ENCODE results near the gene MYH2.

The MYH2 gene

DNA sequence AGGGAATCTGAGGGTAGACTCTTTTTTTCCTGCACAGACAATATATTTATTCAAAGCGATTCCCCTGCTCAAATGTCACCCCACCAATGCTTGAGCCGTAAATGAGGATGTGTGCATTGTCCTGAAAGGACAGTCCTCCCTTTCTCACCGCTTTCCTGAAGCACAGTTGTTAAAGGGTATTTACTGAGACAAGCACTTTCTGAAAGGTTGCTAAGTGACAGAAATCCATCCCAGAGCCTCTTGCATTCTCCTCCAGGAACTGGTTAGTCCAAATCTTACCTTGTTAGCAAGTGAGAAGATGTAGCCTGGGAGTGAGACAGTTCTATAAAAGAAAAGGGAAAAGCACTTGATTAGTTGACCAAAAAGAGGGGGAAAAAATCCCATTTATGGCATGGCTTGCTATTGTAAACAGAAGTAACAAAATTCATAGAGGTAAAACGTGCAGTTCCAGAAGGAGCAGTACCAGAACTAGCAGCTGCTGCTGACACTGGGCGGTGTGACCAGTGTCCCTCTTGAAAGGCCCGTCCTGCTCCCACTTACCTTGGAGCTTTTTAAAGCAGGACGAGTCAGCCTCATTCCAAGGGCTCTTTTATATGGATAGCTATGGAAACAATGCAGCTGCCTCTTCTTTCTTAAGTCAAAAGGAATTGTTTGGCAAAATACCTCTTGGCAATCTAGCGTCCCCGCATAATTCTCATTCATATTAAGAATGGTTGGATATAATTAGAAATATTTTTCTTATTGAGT, at the start of gene MYH2:
Gene MYH2, minus strand, starts transcription at position 563 of the 747 bp plus-strand sequence. CDS start 1,738 bp downstream, outside the sequence.
- H3K36me3 ChIP-seq (ENCODE audit: control insufficient read depth in 1 of 2, insufficient read depth in 2 of 2, low read length in 2 of 2): no peaks in the 10 kb centered on the region
- no peak within 1 kb of the TSS for H3K4me3 ChIP-seq (ENCODE audit: low read depth in 1 of 2, low read length in 2 of 2)
- no peaks in the 10 kb centered on the region for H3K27me3 ChIP-seq (ENCODE audit: control insufficient read depth in 1 of 2, insufficient read depth in 2 of 2, low read length in 2 of 2)
- no peaks in the 10 kb centered on the region for H3K4me1 ChIP-seq (ENCODE audit: control insufficient read depth in 1 of 2, insufficient read depth in 2 of 2, low read length in 2 of 2)
- no peak within 1 kb of the TSS for H3K27ac ChIP-seq (ENCODE audit: low read depth, low read length)
- no peaks in the 10 kb centered on the region for H3K9me3 ChIP-seq (ENCODE audit: control insufficient read depth in 1 of 2, low read length in 2 of 2)
- H3K9ac ChIP-seq (ENCODE audit: low read depth in 1 of 2, low read length in 2 of 2): no peak within 1 kb of the TSS

DNA sequence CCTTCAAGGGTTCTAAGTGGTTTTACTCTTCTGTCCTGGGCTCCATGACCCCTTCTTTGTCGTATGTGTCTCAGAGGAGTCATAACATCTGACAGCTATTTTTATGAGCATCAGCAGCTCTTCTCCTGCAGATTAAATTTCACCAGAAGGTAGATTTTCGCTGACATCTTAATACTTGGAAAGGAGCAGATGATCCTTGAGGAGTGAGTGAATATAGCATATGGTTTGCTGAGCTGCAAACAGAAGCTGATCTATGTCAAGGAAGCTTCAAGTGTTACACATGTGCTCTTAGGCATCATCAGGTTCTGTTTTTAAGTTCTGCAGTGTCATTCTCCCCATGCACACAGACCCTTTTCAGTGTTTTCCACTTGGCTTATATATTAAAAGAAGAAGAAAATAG, 49.2 kb upstream of the MYH2 start:
- H3K36me3 ChIP-seq (ENCODE audit: control insufficient read depth in 1 of 2, insufficient read depth in 2 of 2, low read length in 2 of 2): no peaks in the 10 kb centered on the region
- H3K4me1 ChIP-seq (ENCODE audit: control insufficient read depth in 1 of 2, insufficient read depth in 2 of 2, low read length in 2 of 2): no peaks in the 10 kb centered on the region
- H3K9me3 ChIP-seq (ENCODE audit: control insufficient read depth in 1 of 2, low read length in 2 of 2): no peaks in the 10 kb centered on the region
- H3K27ac ChIP-seq (ENCODE audit: low read depth, low read length): no peak overlapping the region
- H3K9ac ChIP-seq (ENCODE audit: low read depth in 1 of 2, low read length in 2 of 2): no peak overlapping the region
- no peak overlapping the region for H3K4me3 ChIP-seq (ENCODE audit: low read depth in 1 of 2, low read length in 2 of 2)
- no peaks in the 10 kb centered on the region for H3K27me3 ChIP-seq (ENCODE audit: control insufficient read depth in 1 of 2, insufficient read depth in 2 of 2, low read length in 2 of 2)

DNA sequence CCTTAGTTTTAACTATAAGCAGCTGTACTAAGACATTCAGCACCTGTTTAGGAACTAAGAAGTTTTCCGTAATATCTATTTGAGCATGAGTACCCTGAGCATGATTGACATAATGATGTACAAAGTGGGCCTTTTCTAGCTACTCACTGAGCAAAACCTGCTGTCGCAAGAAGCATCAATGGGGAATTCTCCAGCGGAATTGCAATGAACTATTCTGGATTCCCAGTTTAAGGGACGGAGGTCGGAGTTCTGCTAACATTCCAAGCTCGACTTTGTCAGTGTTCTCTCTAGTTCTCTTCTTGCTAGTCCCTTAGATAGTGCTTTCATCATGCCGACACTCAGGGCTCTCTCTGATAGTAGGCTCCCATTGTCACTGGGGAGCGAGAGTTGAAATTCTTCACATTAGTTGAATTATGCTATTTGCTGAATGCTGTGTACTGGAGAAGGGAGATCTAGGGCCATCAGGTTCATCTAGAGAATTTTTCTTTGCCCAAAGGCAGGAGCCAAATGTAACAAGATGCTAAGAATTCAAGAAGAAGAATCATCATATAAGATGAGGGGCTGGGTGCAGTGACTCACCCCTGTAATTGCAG, 40.2 kb upstream of the MYH2 start:
- no peak overlapping the region for H3K4me3 ChIP-seq (ENCODE audit: low read depth in 1 of 2, low read length in 2 of 2)
- no peak overlapping the region for H3K27ac ChIP-seq (ENCODE audit: low read depth, low read length)
- H3K27me3 ChIP-seq (ENCODE audit: control insufficient read depth in 1 of 2, insufficient read depth in 2 of 2, low read length in 2 of 2): no peaks in the 10 kb centered on the region
- H3K4me1 ChIP-seq (ENCODE audit: control insufficient read depth in 1 of 2, insufficient read depth in 2 of 2, low read length in 2 of 2): no peaks in the 10 kb centered on the region
- no peak overlapping the region for H3K9ac ChIP-seq (ENCODE audit: low read depth in 1 of 2, low read length in 2 of 2)
- no peaks in the 10 kb centered on the region for H3K36me3 ChIP-seq (ENCODE audit: control insufficient read depth in 1 of 2, insufficient read depth in 2 of 2, low read length in 2 of 2)
- H3K9me3 ChIP-seq (ENCODE audit: control insufficient read depth in 1 of 2, low read length in 2 of 2): no peaks in the 10 kb centered on the region

DNA sequence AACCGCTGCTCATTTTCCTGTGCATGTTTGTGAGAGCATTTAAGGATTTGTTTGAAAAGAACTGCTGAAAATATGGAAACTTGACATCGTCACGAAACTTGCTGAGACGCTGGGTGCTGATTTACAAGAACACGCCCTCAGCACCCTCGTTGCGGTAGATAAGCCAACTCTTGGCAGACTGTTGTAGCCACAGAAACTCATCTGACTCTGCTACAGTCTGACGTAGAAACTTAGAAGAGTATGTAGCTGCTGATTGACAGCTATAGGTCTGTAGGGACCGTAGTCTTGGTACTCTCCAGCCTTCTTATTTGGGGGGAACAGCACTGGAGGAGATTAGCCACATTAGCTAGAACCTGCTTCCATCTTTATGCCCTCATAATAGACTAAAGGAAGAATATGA, 36.1 kb upstream of the MYH2 start:
- Histone ChIP-seq H3K9ac (ENCODE audit: low read depth in 1 of 2, low read length in 2 of 2) (no peak overlapping the region), H3K4me3 (ENCODE audit: low read depth in 1 of 2, low read length in 2 of 2) (no peak overlapping the region), H3K27me3 (ENCODE audit: control insufficient read depth in 1 of 2, insufficient read depth in 2 of 2, low read length in 2 of 2) (no peaks in the 10 kb centered on the region), H3K27ac (ENCODE audit: low read depth, low read length) (no peak overlapping the region), H3K9me3 (ENCODE audit: control insufficient read depth in 1 of 2, low read length in 2 of 2) (no peaks in the 10 kb centered on the region), H3K4me1 (ENCODE audit: control insufficient read depth in 1 of 2, insufficient read depth in 2 of 2, low read length in 2 of 2) (no peaks in the 10 kb centered on the region), H3K36me3 (ENCODE audit: control insufficient read depth in 1 of 2, insufficient read depth in 2 of 2, low read length in 2 of 2) (no peaks in the 10 kb centered on the region)

DNA sequence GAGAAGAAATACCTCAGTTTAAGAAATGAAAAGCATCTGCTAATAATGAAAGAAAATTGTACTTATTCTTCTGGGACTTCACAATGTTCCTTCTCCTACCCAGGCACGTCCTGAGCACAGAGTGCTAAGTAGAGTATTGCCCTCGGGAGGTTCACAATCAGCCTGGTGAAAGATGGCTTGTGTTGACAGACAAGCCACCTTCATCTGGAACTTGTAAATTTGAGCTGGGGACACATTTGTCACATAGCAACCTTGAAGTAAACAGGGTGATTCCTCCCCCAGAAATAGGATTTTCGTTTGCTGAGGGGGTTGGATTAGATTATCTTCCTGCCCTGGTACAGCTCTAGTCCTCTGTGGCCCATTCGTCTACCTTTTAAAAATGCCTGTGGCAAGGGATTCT, 34.4 kb upstream of the MYH2 start:
- Histone ChIP-seq H3K27ac (ENCODE audit: low read depth, low read length) (no peak overlapping the region), H3K36me3 (ENCODE audit: control insufficient read depth in 1 of 2, insufficient read depth in 2 of 2, low read length in 2 of 2) (no peaks in the 10 kb centered on the region), H3K4me3 (ENCODE audit: low read depth in 1 of 2, low read length in 2 of 2) (no peak overlapping the region), H3K9ac (ENCODE audit: low read depth in 1 of 2, low read length in 2 of 2) (no peak overlapping the region), H3K27me3 (ENCODE audit: control insufficient read depth in 1 of 2, insufficient read depth in 2 of 2, low read length in 2 of 2) (no peaks in the 10 kb centered on the region), H3K9me3 (ENCODE audit: control insufficient read depth in 1 of 2, low read length in 2 of 2) (no peaks in the 10 kb centered on the region), H3K4me1 (ENCODE audit: control insufficient read depth in 1 of 2, insufficient read depth in 2 of 2, low read length in 2 of 2) (no peaks in the 10 kb centered on the region)

DNA sequence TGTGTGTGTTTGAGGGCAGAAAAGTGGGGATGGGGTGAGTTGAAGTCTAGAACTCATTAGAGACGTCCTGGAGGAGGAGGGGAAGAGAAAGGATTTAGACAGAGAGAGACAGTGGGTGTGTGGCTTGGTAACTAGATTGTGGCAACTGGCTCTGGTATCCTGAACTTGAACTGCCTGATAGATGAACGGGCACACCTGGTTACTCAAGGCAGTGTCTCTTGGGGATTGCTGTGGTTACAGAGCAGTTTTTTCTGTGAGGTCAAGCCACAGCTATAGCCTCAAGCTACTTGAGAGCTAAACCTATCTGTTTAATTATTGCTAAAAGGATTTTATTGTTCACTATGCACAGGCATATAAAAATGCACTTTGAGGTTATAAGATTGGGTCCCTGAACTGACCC, 29.8 kb upstream of the MYH2 start:
- H3K36me3 ChIP-seq (ENCODE audit: control insufficient read depth in 1 of 2, insufficient read depth in 2 of 2, low read length in 2 of 2): no peaks in the 10 kb centered on the region
- H3K9me3 ChIP-seq (ENCODE audit: control insufficient read depth in 1 of 2, low read length in 2 of 2): no peaks in the 10 kb centered on the region
- H3K27ac ChIP-seq (ENCODE audit: low read depth, low read length): no peak overlapping the region
- H3K9ac ChIP-seq (ENCODE audit: low read depth in 1 of 2, low read length in 2 of 2): no peak overlapping the region
- no peaks in the 10 kb centered on the region for H3K4me1 ChIP-seq (ENCODE audit: control insufficient read depth in 1 of 2, insufficient read depth in 2 of 2, low read length in 2 of 2)
- H3K4me3 ChIP-seq (ENCODE audit: low read depth in 1 of 2, low read length in 2 of 2): no peak overlapping the region
- no peaks in the 10 kb centered on the region for H3K27me3 ChIP-seq (ENCODE audit: control insufficient read depth in 1 of 2, insufficient read depth in 2 of 2, low read length in 2 of 2)

DNA sequence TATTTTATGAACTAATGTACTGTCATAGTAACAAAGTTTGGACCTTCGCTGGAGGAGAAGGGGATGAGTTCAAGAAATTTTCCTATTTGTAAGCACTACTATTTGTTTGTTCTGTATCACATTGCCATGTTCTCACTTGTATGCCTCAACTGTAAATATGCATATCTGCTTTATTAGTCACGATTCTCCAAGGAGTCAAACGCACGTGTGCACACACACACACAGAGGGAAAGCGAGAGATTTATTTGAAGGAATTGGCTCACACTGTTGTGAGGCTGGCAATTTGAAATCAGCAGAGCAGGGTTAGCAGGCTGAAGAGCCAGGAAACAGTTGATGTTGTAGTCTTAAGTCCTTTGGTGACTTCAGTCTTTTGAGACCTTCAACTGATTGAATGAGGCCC, 24.9 kb upstream of the MYH2 start:
- Histone ChIP-seq H3K27ac (ENCODE audit: low read depth, low read length) (no peak overlapping the region), H3K4me3 (ENCODE audit: low read depth in 1 of 2, low read length in 2 of 2) (no peak overlapping the region), H3K27me3 (ENCODE audit: control insufficient read depth in 1 of 2, insufficient read depth in 2 of 2, low read length in 2 of 2) (no peaks in the 10 kb centered on the region), H3K4me1 (ENCODE audit: control insufficient read depth in 1 of 2, insufficient read depth in 2 of 2, low read length in 2 of 2) (no peaks in the 10 kb centered on the region), H3K9me3 (ENCODE audit: control insufficient read depth in 1 of 2, low read length in 2 of 2) (no peaks in the 10 kb centered on the region), H3K36me3 (ENCODE audit: control insufficient read depth in 1 of 2, insufficient read depth in 2 of 2, low read length in 2 of 2) (no peaks in the 10 kb centered on the region), H3K9ac (ENCODE audit: low read depth in 1 of 2, low read length in 2 of 2) (no peak overlapping the region)

DNA sequence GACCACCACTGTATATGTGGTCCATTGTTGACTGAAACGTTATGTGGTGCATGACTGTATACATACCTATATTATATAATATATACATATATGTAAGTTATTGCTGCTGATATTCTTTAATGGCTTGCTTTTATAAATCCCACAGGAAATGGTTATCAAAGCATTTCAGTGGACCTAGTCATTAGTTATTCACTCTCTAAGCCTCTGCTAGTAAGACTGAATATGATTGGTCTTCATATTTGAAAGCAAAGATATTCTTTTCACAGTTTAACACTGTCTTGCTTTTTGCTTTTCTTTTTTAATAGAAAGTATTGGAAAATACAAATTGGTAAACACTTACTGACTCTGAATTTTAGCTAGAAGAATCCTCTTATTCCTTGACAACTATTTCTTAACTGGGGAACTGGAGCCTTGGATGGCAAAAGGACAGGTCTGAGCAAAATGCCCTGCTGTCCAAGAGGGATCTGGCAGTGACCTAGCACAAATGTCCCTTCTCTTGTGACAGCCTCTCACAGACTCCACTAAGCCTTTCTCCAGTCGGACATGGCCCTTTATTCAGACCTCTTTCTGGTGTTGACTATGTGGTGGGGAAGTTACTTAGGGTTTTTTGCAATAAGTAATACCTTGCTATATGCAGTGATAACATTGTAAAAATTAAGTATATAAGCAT, 14.7 kb upstream of the MYH2 start:
- no peak overlapping the region for H3K9ac ChIP-seq (ENCODE audit: low read depth in 1 of 2, low read length in 2 of 2)
- no peaks in the 10 kb centered on the region for H3K36me3 ChIP-seq (ENCODE audit: control insufficient read depth in 1 of 2, insufficient read depth in 2 of 2, low read length in 2 of 2)
- no peak overlapping the region for H3K27ac ChIP-seq (ENCODE audit: low read depth, low read length)
- no peaks in the 10 kb centered on the region for H3K4me1 ChIP-seq (ENCODE audit: control insufficient read depth in 1 of 2, insufficient read depth in 2 of 2, low read length in 2 of 2)
- H3K27me3 ChIP-seq (ENCODE audit: control insufficient read depth in 1 of 2, insufficient read depth in 2 of 2, low read length in 2 of 2): no peaks in the 10 kb centered on the region
- H3K4me3 ChIP-seq (ENCODE audit: low read depth in 1 of 2, low read length in 2 of 2): no peak overlapping the region
- H3K9me3 ChIP-seq (ENCODE audit: control insufficient read depth in 1 of 2, low read length in 2 of 2): no peaks in the 10 kb centered on the region

DNA sequence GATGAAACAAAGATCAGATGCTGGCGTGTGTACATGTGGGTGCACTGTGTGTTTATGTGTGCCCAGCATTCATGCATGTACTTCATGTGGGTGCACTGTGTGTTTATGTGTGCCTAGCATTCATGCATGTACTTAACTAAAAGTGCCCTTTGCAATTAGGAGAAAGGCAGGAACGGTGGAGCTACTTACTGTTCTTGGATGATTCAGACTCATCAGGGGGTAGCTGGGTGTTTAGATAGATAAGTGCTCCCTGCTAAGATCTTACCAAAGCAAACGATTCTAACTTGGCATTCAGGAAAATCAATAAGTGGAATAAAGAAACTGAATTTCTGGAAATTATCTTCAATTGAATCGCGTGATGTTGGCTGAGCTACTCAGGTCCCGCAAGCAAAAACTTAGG, 8.6 kb upstream of the MYH2 start:
- no peak overlapping the region for H3K4me3 ChIP-seq (ENCODE audit: low read depth in 1 of 2, low read length in 2 of 2)

DNA sequence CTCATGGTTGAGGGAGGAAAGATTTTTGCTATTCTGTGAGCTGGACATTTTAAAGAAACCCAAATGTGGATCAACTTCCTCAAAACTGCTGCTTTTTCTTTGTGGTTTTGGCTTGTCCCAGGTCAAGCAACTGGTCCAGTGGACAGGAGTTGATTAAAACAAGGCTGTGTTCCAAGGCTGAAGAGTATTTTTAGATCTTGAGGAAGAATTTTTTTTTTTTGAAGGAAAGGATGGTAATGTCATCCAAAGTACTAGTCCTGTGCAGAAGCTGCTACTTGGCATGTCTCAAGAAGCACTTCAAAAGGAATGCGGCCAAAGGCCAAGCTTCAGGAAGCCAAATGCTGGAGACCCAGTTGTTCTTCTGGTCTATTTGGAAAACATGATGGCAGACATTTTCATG, 8.0 kb upstream of the MYH2 start:
- H3K27ac ChIP-seq (ENCODE audit: low read depth, low read length): no peak overlapping the region

More for the DNA sequence above, 8.6 kb upstream of the MYH2 start:
- Histone ChIP-seq H3K9ac (ENCODE audit: low read depth in 1 of 2, low read length in 2 of 2) (no peak overlapping the region), H3K9me3 (ENCODE audit: control insufficient read depth in 1 of 2, low read length in 2 of 2) (no peaks in the 10 kb centered on the region), H3K4me1 (ENCODE audit: control insufficient read depth in 1 of 2, insufficient read depth in 2 of 2, low read length in 2 of 2) (no peaks in the 10 kb centered on the region), H3K27ac (ENCODE audit: low read depth, low read length) (no peak overlapping the region), H3K36me3 (ENCODE audit: control insufficient read depth in 1 of 2, insufficient read depth in 2 of 2, low read length in 2 of 2) (no peaks in the 10 kb centered on the region), H3K27me3 (ENCODE audit: control insufficient read depth in 1 of 2, insufficient read depth in 2 of 2, low read length in 2 of 2) (no peaks in the 10 kb centered on the region)

More for the DNA sequence above, 8.0 kb upstream of the MYH2 start:
- Histone ChIP-seq H3K4me3 (ENCODE audit: low read depth in 1 of 2, low read length in 2 of 2) (no peak overlapping the region), H3K36me3 (ENCODE audit: control insufficient read depth in 1 of 2, insufficient read depth in 2 of 2, low read length in 2 of 2) (no peaks in the 10 kb centered on the region), H3K9ac (ENCODE audit: low read depth in 1 of 2, low read length in 2 of 2) (no peak overlapping the region), H3K9me3 (ENCODE audit: control insufficient read depth in 1 of 2, low read length in 2 of 2) (no peaks in the 10 kb centered on the region), H3K4me1 (ENCODE audit: control insufficient read depth in 1 of 2, insufficient read depth in 2 of 2, low read length in 2 of 2) (no peaks in the 10 kb centered on the region), H3K27me3 (ENCODE audit: control insufficient read depth in 1 of 2, insufficient read depth in 2 of 2, low read length in 2 of 2) (no peaks in the 10 kb centered on the region)
